HG02852 (cell line): Measurements from ENCODE around the gene ZNF423.
"Not testable (repeated sequence)": the region's sequence is repeated elsewhere in the genome, so short reads cannot be mapped to it uniquely, and the experiment has no call there.

Source experiments
- ATAC-seq: cut with Tn5 transposase; IDR thresholded peaks from one replicate; pipeline ENCODE4 v1.9.1; 2021; ENCODE audit warnings: mild to moderate bottlenecking, moderate library complexity; ENCODE audit not compliant: unreplicated experiment

ZNF423 gene

DNA sequence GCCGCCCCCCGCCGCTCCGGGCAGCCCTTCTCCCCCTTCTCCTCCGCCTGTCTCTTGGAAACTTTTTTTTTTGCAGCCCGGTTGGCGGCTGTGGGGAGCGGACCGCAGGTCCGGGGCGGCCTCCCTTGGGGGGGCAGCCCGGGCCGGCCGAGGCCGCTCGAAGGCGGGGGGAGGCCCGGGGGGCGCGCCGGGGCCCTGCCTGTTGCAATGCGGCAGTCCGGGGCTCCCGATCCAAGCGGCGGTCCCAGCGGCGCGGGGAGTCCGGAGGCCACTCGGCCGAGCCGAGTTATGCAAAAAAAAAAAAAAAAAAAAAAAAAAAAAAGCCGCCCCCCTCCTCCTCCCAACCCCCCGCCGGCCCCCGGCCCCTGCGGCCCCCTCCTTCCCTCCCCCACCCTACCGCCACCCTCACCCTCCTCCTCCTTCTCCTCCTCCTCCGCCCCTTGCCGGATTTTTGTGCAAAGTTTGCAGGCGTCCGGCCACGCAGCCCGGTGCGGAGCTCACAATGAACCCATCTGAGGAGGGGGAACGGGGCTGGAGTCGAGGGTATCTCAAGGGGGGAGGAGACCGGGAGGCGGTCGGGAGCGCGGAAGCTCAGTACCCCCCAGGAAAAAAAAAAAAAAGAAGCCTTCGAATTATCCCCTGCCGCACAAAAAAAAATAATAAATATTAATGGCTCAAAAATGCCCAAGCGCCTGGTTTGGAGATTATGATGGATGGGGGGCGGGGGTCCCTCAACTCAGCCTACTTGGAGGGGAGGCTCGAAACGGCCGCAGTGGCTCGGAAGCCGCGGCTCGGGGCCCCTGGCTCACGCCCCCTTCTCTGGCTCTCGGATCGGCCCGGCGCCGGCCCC is at the start of gene ZNF423:
ZNF423 (minus strand) TSS at position 291 of the 850 bp plus-strand sequence. CDS start 338 bp downstream, outside the sequence.
- ATAC-seq: no peak

DNA sequence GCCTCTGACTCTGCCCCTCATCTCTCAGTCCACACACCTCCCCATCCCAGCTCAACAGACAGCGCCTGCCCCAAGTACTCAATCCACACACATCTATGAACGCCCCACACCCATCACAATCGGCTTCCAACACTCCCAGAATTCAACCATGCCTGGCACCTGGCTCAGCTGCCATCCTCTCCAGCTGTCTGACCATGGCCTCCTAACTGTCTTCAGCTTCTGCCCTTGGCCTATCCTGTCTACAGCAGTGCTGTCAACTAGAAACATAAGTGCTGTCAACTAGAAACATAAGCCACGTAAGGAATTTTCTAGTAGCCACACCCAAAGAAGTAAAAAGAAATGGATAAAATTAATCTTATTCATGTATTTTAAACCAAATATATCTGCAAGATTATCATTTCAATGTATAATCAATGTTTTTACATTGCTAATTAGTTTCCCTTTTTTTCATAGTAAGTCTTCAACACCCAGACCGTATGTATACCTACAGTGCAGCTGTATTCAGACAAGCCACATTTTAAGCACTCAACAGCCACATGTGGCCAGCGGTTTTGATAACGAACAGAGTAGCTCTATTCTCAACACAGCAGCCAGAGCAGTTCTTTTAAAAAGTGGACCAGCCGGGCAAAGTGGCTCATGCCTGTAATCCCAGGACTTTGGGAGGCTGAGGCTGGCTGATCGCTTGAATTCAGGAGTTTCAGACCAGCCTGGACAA is 48.6 kb upstream of the ZNF423 start:
- ATAC-seq: no peak

DNA sequence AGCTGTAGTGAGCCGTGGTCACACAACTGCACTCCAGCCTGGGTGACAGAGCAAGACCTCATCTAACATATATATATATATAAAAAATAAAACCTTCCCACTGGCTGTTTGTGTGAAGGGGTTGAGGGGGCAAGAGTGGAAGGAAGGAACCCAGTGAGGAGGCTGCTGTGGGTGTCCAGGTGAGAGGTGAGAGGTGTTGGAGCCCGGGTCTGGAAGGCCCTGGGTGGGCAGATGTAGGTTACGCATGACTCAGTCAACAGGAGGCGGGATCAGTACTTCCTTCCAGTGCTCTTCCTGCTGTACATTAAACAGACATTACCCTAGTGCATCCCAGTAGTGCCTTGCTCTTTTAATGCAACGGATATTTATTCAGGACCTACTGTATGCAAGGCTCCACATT is 47.0 kb upstream of the ZNF423 start:
- ATAC-seq: no peak

DNA sequence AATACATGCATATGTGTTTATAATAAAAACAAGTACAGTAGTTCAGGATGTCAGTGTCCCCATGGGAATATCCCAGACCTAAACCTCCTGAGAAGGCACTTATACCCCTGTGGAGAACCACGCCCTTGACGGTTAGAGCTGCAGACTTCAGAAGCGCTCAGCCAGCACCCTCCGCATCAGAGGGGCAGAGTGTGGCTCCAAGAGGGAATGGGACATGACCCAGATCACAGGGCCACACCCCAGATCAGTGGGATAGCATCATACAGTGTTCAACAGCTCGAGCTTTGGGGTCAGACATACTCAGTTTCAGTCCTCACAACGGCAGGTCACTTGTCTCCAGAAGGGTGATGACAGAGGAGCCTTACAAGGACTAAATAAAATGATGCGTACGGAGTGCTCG is 45.8 kb upstream of the ZNF423 start:
- no peak for ATAC-seq

- no peak for ATAC-seq
Measured at GRCh38 chr16:49900875-49901274, 45.0 kb upstream of the ZNF423 start.

GRCh38 chr16:49899991-49900695 is 44.2 kb upstream of the ZNF423 start:
- no peak for ATAC-seq

DNA sequence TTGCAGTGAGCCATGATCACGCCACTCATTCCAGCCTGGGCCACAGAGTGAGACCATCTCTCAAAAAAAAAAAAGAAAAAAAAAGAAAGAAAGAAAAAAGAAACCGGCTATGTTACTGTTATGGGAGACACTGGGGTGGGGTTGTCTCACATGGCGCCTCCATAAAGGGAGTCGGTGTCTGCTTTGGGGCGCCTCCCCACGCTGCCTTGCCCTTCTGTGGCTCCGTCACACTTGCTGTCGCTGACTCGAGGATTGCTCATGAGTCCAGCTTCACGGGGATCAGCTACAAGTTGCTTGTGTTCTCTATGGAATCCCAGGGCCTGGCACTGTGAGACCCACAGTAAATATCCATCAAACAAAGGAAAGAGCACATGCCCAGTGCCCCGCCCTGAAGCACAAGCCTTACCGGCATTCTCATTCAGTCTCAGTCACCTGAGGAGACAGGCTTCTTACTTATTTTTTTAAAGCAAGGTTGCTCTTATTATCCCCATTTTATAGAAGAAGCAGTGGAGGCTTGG is 40.6 kb upstream of the ZNF423 start:
- ATAC-seq: no peak

DNA sequence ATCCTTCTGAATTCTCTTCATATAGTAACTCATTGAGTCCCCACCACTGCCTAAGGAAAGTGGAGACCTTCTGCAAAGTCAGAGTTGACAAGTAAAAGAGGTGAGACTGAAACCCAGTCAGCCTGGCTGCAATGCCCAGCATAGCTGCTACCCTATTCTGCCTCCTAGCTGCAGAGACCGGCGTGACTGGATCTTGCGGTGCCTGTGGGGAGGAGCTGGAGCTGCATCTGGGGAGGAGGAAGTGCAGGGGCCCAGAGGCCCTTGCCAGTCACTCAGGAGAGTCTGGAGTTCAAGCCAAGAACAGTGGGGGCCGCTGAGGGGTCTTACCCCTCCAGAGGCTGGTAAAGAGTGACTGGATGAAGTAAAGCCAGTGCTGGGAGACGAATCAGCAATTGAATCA is 35.0 kb upstream of the ZNF423 start:
- ATAC-seq: no peak

DNA sequence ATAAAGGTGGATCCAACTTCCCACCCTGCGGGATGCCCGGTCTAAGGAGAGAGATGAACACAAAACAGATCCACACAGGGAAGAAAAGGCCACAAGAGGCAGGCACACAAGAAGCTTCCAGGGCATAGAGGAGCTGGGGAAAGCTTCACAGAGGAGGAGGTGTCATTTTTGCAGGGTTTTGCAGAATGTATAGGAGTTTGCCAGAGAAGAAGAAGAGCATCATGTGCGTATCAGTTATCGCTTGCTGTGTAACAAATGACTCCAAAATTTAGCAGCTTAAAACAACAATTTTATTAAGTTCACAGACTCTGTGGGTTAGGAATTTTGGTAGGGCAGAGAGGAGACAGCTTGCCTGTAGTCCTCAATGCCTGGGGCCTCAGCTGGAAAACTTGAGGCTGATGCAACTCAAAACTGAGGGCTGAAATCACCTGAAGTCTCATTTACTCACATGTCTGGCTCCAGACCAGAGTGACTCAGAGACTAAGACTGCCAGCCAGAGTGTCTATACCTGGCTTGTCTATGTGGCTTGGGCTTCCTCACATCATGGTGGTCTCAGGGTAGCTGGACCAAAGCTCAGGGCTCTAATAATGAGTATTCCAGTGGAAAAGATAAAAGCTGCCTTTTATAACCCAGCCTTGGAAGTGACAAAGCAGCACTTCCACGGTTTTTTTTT is 33.9 kb upstream of the ZNF423 start:
- ATAC-seq: no peak

GRCh38 chr16:49886554-49887094 is 30.7 kb upstream of the ZNF423 start:
- ATAC-seq: no peak

DNA sequence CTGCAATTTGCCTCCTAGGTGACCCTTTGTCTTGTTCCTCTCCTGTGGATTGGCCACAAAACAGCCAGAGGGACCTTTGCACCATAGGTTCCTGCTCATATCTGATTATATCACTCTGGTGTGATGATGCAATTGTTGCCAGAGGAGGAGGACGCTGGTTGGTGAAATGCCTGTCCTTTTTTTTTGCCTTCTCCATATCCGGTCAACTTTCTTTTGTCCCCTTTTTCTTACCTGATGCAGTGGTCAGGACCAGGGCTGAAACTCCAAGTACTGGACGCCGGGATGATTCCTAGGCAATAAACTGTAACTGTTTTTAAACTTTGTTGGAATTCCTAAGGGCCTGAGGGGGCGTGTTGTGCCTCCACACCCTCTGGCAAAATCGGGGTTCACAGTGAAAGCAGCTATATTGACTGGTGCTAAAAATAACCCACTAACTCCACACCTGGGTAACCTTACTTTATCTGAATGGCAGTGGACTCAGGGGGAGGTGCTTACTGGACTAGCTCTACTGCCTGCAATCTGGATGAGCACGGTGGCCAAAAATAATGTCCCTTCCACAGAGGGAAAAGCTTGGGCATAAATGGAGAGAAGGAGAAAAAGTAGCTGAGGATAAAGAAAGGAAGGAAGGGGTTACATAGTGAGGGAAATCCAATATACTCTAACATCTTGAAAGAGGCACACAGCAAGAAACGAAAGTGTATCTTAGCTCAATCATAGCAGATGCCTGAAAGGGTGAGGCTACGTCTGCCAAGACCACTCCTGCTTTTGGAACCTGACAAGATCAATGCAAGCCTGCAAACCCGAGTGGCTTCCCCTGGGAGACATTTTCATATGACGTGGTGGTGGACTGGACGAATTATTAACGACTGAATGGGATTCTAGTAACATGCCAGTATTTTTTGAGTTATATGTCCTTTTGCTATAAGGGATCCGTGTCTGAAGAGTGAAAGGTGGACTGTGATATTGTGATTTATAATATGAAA is 28.4 kb upstream of the ZNF423 start:
- ATAC-seq: no peak

GRCh38 chr16:49883076-49884014 is 27.4 kb upstream of the ZNF423 start:
- no peak for ATAC-seq

DNA sequence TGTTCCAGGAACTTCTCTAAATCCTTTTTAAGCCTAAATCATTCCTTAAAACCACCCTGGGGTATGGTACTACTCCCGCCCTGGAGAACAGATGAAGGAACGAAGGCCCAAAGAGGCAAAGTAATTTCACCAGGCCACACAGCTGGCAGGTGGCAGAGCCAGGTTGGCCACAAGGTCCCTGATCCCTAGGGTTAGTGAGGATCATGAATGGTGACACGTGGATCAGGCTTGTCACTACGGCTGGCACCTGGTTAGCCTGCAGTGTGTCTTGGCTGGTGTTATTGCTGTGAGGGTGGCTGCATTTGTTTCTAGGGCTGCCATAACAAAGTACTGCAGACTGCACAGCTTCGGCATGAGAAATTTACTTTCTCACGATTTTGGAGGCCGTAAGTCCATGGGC is 26.0 kb upstream of the ZNF423 start:
- ATAC-seq: no peak

- ATAC-seq: not testable (repeated sequence)
Measured at GRCh38 chr16:49878540-49878939, 22.6 kb upstream of the ZNF423 start.

DNA sequence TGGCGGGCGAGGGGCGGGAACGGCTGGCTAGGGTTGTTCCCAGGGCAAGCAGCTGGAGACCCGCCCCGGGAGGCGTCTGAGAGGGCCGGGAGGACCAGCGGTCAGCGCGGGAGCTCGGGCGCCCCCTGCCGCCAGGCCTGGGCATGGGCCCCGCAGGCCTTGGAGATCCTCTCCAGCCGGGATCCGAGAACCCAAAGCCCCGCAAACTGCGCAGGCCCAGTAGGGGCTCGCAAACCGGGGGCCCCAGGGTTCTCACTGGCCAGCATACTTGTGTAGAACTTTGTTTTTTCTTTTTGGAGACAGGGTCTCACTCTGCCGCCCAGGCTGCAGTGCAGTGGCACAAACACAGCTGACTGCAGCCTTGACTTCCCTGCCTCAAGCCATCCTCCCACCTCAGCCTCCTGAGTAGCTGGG is 20.8 kb upstream of the ZNF423 start:
- ATAC-seq: no peak

GRCh38 chr16:49875806-49876715 is 20.1 kb upstream of the ZNF423 start:
- no peak for ATAC-seq

DNA sequence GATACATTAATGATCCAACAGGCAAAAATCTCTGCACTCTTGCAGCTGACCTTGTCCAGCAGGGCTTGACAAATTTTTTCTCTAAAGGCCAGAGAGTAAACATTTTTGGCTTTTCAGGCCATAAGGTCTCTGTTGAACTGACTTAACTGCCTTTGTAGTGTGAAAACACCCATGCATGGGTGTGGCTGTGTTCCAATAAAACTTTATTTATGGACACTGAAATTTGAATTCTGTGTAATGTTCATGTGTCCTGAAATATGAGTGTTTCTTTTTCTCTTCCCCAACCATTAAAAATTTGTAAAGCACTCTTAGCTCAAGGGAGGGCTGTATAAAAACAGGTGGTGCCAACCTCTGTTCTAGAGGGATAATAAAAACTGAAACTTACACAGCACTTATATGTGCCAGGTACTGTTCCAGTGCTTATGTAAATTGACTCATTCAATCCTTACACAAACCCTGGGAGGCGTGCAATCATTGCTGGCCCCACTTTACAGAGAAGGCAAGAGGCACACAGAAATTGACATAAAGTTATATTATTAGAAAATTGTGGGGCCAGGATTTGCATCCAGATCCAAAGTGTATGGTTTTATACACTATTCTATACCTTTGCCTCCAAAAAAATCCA is 18.8 kb upstream of the ZNF423 start:
- no peak for ATAC-seq
